Thoracic aorta (tissue), 2 donors: ENCODE results near the gene SERPINA12. TPM values are rescaled to one million over a fixed set of nuclear protein-coding genes. Genes with fewer than 3 reads are reported as not detected.

ENCODE experiments used
- ATAC-seq: fragments of 150-250 bp; one replicate; pipeline ENCODE4 v1.8.0; 2017; ENCODE audit warnings: low read depth; ENCODE audit not compliant: insufficient number of reproducible peaks, low FRiP score
- DNase-seq: peaks from one replicate; pipeline ENCODE4 v3.0.0-alpha.2; 2020; ENCODE audit warnings: low spot score
- H3K27ac ChIP-seq, 2 donors: fragments of 200-600 bp; sonication (generic); 1 replicate in 1 of 2; 2 replicates in 1 of 2; pipeline ENCODE4 v1.5.1; 2016; ENCODE audit warnings: mild to moderate bottlenecking in 2 of 2, moderate library complexity in 2 of 2
- H3K27me3 ChIP-seq: fragments of 200-600 bp; sonication (generic); replicated peaks from 2 replicates; pipeline ENCODE4 v1.6.0; 2016; ENCODE audit warnings: mild to moderate bottlenecking; ENCODE audit not compliant: insufficient read depth
- H3K36me3 ChIP-seq: fragments of 200-600 bp; sonication (generic); one replicate; pipeline ENCODE4 v1.5.1; 2016
- H3K4me1 ChIP-seq, 2 donors: fragments of 200-600 bp; sonication (generic); 1 replicate in 1 of 2; 2 replicates in 1 of 2; pipeline versions ENCODE4 v1.5.1 to v1.6.0; 2016; ENCODE audit warnings: low read depth in 2 of 2, mild to moderate bottlenecking in 1 of 2; ENCODE audit not compliant: control insufficient read depth in 1 of 2
- H3K4me3 ChIP-seq: fragments of 200-600 bp; sonication (generic); 2 replicates; pipeline ENCODE4 v1.5.1; 2016; ENCODE audit warnings: mild to moderate bottlenecking
- H3K9me3 ChIP-seq: fragments of 200-600 bp; sonication (generic); 2 replicates; pipeline ENCODE4 v1.5.1; 2016
- total RNA-seq, 2 donors: library from RNA; depleted of rRNA; stranded (reverse); fragments of >200 nt; gene quantifications; one replicate each; pipeline versions ENCODE4 v1.1.0 to v1.2.3, GENCODE V29; 2016
- TF ChIP-seq, protein P1 (sequence below): fragments of 200-600 bp; sonication (generic); IDR thresholded peaks from one replicate; pipeline ENCODE4 v1.5.1; 2019; ENCODE audit warnings: antibody characterized with exemption

SERPINA12 gene
- total RNA-seq, 2 donors from 2014 or later, result not detected

DNA sequence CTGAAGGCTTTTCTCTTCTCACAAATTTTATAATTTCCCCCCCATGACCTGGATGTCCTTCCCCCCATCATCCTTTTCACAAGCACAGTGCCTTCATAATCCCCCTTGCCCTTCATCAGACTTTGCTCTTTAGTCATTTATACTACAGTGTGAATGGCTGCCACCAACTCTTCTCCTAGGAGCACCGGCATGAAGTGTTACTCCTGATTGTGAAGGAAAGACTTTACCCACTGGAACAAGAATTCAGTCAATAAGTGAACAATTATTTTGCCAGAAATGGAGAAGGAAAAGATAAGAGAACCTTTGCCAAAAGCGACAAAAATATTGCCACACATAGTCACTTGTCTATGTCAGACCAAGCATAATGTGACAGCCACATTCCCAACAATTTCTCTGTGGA, 38.2 kb downstream of the SERPINA12 start:
- no peak overlapping the region for H3K4me3 ChIP-seq
- H3K27me3 ChIP-seq, result no peaks in the 10 kb centered on the region
- H3K4me1 ChIP-seq, result no peaks in the 10 kb centered on the region
- H3K36me3 ChIP-seq, result no peaks in the 10 kb centered on the region
- TF ChIP-seq, protein P1, sequence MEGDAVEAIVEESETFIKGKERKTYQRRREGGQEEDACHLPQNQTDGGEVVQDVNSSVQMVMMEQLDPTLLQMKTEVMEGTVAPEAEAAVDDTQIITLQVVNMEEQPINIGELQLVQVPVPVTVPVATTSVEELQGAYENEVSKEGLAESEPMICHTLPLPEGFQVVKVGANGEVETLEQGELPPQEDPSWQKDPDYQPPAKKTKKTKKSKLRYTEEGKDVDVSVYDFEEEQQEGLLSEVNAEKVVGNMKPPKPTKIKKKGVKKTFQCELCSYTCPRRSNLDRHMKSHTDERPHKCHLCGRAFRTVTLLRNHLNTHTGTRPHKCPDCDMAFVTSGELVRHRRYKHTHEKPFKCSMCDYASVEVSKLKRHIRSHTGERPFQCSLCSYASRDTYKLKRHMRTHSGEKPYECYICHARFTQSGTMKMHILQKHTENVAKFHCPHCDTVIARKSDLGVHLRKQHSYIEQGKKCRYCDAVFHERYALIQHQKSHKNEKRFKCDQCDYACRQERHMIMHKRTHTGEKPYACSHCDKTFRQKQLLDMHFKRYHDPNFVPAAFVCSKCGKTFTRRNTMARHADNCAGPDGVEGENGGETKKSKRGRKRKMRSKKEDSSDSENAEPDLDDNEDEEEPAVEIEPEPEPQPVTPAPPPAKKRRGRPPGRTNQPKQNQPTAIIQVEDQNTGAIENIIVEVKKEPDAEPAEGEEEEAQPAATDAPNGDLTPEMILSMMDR, result no peak
- DNase-seq (no peak), ATAC-seq (no peak)
- no peaks in the 10 kb centered on the region for H3K9me3 ChIP-seq
- H3K27ac ChIP-seq, result no peak overlapping the region

DNA sequence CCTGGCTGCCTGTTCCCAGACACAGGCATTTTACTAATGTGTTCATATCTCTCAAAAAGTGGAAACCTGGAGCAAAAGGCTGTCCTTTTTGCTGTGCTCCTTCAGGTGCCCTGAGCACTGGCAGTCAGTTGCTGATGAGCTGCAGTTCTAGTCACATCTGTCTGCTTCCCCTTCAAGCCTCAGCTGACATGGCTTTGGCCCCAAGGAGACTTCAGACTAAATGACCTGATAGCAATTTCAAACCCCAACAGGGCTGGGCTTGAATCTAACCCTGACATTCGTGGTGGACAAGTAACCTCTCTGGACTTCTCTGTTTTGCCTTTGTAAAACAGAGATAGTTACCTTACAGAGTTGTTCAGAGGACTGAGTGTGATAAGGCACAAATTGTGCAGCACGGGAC, 39.0 kb downstream of the SERPINA12 start:
- no peak overlapping the region for H3K4me3 ChIP-seq
- TF ChIP-seq, protein P1, result no peak

DNA sequence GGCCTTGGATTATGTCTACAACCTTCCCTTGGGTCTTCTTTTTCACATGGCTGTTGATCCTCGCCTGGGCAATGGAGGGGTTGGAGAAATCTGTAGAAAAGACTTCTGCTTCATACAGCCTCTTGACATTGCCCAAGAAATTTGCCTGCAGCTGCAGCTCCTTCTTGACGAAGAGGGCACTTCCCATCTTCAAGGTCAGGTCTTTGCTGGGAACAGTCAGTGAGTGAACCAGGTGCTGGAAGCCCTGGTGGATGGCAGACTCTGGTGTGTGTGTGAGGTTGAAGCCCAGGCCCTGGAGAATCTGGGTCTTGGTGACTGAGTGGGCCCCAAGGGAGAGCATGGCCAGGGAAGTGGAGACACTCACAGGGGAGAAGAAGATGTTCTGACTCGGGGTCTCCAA, 40.0 kb downstream of the SERPINA12 start:
- TF ChIP-seq, protein P1, result no peak
- H3K27me3 ChIP-seq, result no peaks in the 10 kb centered on the region
- H3K4me3 ChIP-seq, result no peak overlapping the region
- H3K4me1 ChIP-seq, result no peaks in the 10 kb centered on the region
- no peak overlapping the region for H3K27ac ChIP-seq
- H3K9me3 ChIP-seq, result no peaks in the 10 kb centered on the region
- no peak for ATAC-seq
- no peak for DNase-seq
- H3K36me3 ChIP-seq, result no peaks in the 10 kb centered on the region

More for the DNA sequence above, 39.0 kb downstream of the SERPINA12 start:
- H3K27me3 ChIP-seq, result no peaks in the 10 kb centered on the region
- ATAC-seq, result no peak
- H3K4me1 ChIP-seq, result no peaks in the 10 kb centered on the region
- no peak for DNase-seq
- no peaks in the 10 kb centered on the region for H3K9me3 ChIP-seq
- no peak overlapping the region for H3K27ac ChIP-seq
- no peaks in the 10 kb centered on the region for H3K36me3 ChIP-seq

DNA sequence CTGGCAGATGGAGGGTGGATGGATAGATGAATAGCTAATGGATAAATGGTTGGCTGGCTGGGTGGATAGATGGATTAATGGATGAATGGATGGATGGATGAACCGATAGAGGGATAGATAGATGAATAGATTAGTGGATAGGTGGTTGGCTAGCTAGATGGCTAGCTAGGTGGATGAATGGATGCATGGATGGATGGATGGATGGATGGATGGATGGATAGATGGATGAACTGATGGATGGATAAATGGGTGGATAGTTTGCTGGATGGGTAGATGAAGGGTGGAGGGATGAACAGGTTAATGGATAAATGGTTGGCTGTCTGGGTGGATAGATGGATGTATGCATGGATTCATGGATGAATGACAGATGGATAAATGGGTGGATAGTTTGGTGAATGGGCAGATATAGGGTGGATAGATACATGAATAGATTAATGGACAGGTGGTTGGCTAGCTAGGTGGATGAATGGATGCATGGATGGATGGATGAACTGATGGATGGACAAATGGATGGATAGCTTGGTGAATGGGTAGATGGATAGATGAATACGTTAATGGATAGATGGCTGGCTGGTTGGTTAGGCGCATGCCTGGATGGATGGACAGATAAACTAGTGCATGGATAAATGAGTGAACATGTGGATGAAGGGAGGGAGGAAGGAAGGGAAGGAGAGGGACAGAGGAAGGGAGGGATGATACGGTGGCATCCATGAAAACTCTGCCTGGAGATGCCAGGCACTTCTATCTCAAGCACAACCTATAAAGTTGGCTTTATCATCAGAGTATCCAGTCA, 41.3 kb downstream of the SERPINA12 start:
- no peaks in the 10 kb centered on the region for H3K4me1 ChIP-seq
- H3K4me3 ChIP-seq, result no peak overlapping the region
- no peaks in the 10 kb centered on the region for H3K36me3 ChIP-seq
- H3K9me3 ChIP-seq, result no peaks in the 10 kb centered on the region
- TF ChIP-seq, protein P1, result no peak
- no peaks in the 10 kb centered on the region for H3K27me3 ChIP-seq
- no peak for DNase-seq
- ATAC-seq, result no peak
- H3K27ac ChIP-seq, result no peak overlapping the region

DNA sequence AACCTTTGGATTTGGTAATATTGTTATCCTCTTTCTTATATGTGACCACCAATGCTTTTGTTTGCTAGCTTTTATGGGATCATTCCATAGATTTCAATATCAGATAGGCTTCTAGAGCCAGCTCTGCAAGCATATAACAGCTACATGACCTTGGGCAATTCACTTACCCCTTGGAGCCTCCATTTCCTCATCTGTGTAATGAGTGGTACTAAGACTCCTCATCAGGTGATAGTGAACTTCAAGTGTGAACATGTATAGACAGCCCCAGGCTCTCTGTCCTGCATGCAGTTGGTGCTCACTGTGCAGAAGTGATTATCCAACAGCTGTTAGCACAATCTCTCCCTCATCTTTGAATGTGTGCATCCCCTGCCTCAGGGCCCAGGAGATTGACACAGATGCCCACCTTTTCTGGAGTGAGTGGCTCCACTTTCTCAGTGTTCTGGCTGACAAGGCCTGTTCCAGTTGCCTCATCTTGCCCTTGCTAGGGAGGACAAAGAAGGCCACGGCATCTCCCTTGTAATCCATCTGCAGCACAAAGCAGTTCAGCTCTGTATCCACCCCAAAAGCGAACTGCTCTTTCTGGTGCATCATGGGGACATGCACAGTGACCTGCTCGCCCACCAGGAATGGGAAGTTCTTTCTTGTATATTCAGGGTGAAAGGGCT, 42.4 kb downstream of the SERPINA12 start:
- Histone ChIP-seq H3K36me3 (no peaks in the 10 kb centered on the region), H3K27me3 (no peaks in the 10 kb centered on the region), H3K4me3 (no peak overlapping the region), H3K27ac (no peak overlapping the region), H3K4me1 (no peaks in the 10 kb centered on the region), H3K9me3 (no peaks in the 10 kb centered on the region)
- ATAC-seq (no peak), DNase-seq (no peak)
- TF ChIP-seq, protein P1, result no peak
